GM13976 (cell line): ENCODE results near the gene DIS3L2.

Experiments
- DNase-seq: peaks from one replicate; pipeline ENCODE4 v3.0.0; 2012; ENCODE audit warnings: low spot score
- in situ Hi-C: fragments of 300-500 bp; cut with MboI; formaldehyde crosslinking; loops from one replicate; pipeline ENCODE4 v1.12.0; 2022; ENCODE audit warnings: low sequenced_read_pairs, mixed read lengths, inconsistent platforms; ENCODE audit not compliant: unreplicated experiment
- TF ChIP-seq, protein P1 (sequence below): IDR thresholded peaks from 2 replicates; pipeline ENCODE4 v1.5.1; 2012; ENCODE audit warnings: borderline replicate concordance, mild to moderate bottlenecking; ENCODE audit not compliant: insufficient read depth; ENCODE audit errors: extremely low read depth, missing control alignments, control extremely low read depth

Gene DIS3L2

GRCh38 chr2:232124309-232124708 is 162.8 kb downstream of the DIS3L2 start:
- in situ Hi-C loops = no loop called here
- TF ChIP-seq, protein P1, sequence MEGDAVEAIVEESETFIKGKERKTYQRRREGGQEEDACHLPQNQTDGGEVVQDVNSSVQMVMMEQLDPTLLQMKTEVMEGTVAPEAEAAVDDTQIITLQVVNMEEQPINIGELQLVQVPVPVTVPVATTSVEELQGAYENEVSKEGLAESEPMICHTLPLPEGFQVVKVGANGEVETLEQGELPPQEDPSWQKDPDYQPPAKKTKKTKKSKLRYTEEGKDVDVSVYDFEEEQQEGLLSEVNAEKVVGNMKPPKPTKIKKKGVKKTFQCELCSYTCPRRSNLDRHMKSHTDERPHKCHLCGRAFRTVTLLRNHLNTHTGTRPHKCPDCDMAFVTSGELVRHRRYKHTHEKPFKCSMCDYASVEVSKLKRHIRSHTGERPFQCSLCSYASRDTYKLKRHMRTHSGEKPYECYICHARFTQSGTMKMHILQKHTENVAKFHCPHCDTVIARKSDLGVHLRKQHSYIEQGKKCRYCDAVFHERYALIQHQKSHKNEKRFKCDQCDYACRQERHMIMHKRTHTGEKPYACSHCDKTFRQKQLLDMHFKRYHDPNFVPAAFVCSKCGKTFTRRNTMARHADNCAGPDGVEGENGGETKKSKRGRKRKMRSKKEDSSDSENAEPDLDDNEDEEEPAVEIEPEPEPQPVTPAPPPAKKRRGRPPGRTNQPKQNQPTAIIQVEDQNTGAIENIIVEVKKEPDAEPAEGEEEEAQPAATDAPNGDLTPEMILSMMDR = no peak
- no peak for DNase-seq

DNA sequence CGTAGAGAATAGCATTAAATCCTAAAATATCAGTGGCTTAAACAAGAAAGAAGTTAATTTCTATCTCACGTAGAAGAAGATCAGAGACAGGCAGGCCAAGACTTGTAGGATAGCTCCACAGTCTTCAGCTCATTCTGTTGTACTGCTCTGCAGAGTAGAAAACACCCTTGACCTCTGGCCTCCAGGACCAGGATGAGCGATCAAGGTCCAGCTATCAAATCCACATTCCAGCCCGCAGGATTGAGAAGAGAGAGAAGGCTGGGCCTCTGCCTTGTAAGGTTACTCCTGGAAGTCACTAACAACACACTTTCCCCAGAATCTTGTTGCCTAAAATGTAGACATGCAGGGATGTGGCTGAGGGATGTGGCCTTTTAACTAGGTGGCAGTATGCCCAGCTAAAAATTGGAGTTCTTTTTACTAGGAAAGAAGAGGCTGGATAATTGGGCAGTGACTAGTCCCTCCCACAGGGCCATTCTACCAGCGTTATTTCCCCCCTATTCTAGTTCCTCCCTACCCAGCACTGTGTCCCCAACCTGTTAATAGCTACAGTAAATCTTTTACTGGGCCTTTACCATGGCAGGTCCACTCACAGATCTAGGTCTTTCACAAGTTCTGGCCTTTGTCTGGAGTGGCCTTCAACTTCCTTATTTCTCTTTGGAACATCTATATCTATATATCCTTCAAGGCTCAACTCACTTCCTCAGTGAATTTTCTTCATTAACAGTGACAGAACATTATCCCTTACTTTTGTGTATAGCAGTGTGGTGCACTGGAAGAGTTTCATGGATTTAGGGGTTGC is 165.0 kb downstream of the DIS3L2 start:
- TF ChIP-seq, protein P1 = no peak
- in situ Hi-C loops = no loop called here
- DNase-seq = no peak

GRCh38 chr2:232129483-232129882 is 168.0 kb downstream of the DIS3L2 start:
- DNase-seq = no peak
- in situ Hi-C loops = no loop called here
- TF ChIP-seq, protein P1 = no peak

DNA sequence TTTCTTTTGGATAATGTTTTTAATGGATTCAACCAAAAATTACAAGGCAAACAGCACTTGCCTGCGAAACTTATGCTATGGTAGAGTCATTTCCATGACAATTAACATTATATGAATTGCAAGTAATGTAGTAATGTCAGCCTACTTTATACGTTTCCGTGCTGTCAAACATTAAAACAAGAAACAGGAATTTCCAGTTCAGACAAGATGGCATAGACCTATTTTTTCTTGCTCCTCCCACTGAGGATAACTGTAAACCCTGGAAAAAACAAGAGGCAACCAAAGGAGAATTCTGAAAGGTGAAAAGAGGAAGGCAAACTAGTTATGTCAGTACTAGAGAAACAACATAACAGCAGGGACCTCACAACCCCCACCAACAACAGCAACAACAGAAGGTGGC is 170.7 kb downstream of the DIS3L2 start:
- TF ChIP-seq, protein P1 = no peak
- DNase-seq = no peak
- in situ Hi-C loops = no loop called here

DNA sequence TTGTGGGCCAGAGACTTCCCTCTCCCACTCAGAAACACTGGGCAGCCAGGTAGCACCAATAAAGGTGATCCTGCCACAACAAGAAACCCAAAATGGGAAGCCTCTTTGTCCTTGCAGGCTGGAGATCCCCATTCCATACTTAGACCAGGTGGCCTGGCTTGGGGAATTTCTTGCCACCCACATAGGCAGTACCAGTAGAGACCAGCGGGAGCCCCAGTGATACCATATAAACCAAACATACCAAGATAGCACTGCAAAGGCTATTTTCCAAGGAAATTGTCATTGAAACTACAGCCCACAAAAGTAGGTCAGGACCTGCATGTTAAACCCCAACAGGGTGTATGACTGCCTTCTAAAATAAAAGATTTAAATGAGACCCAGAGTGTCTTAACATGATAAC is 171.6 kb downstream of the DIS3L2 start:
- in situ Hi-C loops = no loop called here
- DNase-seq = no peak
- TF ChIP-seq, protein P1 = no peak

- TF ChIP-seq, protein P1 = no peak
- in situ Hi-C loops = loop anchor here (5.0 kb wide), 1 partner anchor 208 kb away; the partner anchor contains the start of gene NPPC
- no peak for DNase-seq
Measured at GRCh38 chr2:232134939-232135338, 173.4 kb downstream of the DIS3L2 start.
